Stimulated activated CD8-positive, alpha-beta memory T cell treated with anti-CD3 and anti-CD28 coated beads, Interleukin-4, amount 100 ng/mL, for 1 hour (primary cell): ENCODE results near the gene BABAM2.
"Not testable (repeated sequence)": the region's sequence is repeated elsewhere in the genome, so short reads cannot be mapped to it uniquely, and the experiment has no call there.

Source experiments
- DNase-seq, 2 donors: peaks; one replicate each; pipeline ENCODE4 v3.0.0-alpha.2; 2020; ENCODE audit warnings: low read depth in 2 of 2, low spot score in 1 of 2

Gene BABAM2

DNA sequence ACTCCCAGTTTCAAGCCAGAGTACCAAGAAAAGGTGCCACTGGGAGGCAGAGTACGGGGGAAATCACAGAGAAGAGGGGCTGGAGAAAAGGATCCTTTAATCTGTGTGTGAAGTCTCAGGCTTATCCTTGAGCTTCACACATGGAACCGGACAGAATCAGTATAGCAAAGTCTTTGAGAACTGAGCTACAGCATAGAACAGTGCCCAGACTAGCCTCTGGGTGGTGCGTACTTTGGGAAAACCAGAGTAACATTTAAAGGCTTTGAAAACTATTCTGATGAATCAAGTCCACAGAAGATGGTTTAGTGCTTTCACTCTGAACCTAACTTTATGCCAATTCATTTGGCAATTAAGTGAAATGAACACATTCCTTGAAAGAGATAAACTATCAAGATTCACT is 83.1 kb downstream of the BABAM2 start:
- DNase-seq, result no peak

DNA sequence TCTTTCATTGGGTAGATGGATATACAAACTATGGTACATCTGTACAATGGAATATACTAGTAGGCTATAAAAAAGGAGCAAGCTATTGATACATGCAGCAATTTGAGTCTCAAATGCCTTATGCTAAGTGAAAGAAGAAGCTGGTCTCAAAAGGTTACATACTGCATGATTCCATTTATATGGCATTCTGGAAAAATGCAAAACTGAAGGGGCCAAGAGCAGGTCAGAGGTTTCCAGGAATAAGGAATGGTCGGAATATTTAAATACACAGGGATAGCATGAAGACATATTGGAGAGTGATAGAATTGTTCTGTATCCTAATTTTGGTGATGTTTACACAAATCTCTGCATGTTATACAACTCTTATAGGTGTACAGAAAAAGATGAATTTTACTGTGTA is 85.8 kb downstream of the BABAM2 start:
- no peak for DNase-seq

DNA sequence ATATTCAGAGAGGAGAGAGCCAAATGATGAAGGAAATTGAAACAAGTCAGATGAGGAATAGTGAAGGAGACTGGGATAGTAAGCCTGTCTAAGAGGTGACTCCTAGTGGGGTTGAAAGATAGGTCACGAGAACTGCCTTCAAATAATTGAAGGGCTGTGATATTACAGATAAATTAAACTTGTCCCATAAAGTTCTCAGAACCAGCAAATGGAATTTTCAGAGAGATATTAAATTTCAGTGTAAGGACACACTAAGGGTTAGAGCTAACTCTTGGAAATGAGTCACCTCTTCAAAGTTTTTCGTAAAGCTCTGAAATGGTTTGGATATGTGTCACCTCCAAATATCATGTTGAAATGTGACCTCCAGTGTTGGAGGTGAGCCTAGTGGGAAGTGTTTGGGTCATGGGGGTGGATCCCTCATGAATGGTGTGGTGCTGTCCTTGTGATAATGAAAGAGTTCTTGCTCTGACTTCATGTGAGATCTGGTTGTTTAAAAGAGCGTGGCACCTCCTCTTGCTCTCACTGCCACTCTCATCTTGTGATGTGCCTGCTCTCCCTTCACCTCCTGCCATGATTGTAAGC is 87.3 kb downstream of the BABAM2 start:
- DNase-seq, result no peak

DNA sequence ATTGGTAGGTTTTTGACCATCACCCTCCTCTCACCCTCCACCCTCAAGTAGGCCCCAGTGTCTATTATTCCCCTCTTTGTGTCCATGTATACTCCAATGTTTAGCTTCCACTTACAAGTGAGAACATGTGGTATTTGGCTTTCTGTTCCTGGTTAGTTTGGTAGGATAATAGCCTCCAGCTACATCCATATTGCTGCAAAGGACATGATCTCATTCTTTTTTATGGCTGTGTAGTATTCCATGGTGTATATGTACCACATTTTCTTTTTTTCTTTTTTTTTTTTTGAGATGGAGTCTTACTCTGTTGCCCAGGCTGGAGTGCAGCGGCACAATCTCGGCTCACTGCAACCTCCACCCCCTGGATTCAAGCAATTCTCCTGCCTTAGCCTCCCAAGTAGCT is 88.2 kb downstream of the BABAM2 start:
- not testable (repeated sequence) for DNase-seq

DNA sequence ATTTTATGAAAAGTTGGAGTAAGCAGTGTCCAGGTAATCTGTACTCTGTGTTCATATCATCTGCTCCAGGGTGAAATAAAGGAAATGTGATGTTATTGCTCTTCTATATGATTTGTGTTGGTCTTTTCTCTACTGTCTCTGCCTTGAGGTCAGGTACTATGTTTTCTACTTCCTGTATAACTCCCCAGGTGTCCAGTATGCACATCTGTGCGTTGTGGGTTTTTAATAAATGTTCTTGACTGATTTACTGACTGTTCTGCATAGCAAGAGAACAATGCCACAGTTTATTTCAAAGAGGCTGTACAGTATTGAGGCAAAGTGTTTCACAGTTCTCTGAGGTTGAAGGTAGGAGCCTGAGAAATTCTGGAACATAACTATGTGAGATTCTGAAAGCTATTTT is 89.7 kb downstream of the BABAM2 start:
- DNase-seq, result no peak

DNA sequence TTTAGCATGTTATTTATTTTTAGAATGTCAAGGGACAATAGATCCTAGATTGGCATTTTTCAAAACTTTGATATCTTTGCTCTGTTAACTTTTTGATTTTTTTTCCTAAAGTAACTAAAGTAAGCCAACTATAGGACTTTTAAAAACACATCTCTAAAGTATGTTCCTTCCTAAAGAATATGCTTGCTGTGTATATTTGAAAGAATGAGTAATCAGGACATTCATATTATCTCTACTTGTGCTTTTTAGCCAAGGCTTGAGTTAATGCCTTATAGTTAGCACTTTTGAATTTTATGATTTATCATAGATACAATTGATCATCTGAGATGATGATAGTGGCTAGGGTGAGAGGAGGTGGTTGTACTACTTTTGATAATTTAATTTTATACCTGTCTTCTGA is 93.6 kb downstream of the BABAM2 start:
- DNase-seq, result no peak

DNA sequence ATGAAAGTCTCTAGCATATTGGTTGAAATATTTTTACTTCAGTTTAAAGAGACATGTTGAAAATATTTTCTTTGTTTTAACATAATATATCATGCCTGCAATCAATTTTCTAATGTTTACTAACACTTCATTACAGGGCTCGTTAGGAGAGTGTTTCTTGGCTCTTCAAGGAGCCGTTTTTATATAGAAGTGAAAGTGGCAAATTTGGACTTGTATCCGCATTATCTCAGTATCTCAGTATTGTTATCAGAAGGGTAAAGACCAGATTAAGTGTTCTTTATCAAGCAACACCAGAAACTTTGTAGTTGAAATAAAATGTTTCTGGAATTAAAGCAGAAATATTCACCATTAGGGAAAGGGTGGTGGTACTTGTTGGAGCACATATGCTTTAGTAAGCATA is 97.8 kb downstream of the BABAM2 start:
- no peak for DNase-seq

DNA sequence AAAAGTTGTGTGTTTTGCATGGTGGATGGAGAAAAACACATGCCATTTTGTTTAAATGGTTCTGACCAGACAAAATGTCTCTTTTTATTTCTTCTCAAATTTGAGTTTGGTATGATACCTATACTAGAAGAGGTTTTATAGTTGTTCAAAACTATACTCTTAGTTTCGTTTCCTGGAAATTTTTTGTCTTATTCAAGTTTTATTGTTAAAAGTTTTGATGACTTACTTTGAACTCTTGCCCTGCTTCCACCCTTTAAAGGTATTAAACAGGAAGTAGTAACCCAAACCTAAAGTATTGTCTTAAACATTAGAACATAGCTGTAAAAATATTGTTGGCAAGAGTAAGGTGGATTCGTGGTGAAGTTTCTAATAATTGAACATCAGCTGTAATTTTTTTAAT is 98.2 kb downstream of the BABAM2 start:
- DNase-seq, result no peak

DNA sequence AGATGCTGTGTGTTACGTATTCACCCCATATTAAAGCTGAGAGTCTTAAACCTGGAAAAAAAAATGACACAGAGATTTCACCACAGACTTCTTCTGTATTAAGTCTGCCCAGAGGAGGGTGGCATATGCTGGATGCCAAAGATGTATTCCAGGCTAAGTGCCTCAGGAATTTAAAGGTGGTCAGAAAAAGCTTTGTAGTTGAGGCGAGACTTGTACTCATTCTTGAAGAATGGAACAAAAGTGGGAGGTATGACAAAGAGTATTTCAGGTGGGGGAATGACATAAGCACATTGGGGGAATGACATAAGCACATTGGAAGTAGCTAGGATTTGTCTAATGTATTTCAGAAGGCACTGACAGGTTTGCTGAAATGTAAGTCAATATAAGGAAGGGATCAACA is 98.6 kb downstream of the BABAM2 start:
- DNase-seq, result no peak

DNA sequence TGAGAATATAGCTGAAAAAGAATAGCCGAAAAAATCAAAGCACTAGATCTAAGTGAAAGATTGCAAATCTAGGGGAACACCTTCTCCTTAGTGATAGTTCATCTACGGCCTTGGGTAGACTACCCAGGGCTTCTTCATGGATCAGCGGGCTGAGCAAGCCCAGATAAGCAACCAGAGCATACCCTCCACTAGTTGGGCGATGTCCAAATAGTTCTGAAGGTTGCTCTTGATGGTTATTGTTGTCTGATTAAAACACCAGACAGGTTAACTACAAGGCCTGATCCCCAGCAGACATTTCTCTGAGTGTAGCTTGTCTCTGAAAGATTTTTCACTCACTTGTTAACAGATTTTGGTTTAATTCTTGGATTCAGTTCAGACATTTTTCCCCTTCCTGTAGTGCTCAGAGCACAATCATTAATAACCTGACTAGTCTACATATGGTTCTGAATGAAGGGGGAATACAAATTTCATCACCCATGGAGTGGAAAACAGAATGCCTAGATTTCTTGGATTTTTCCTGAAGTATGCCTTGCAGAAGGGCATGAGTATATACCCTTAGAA is 99.6 kb downstream of the BABAM2 start:
- no peak for DNase-seq

DNA sequence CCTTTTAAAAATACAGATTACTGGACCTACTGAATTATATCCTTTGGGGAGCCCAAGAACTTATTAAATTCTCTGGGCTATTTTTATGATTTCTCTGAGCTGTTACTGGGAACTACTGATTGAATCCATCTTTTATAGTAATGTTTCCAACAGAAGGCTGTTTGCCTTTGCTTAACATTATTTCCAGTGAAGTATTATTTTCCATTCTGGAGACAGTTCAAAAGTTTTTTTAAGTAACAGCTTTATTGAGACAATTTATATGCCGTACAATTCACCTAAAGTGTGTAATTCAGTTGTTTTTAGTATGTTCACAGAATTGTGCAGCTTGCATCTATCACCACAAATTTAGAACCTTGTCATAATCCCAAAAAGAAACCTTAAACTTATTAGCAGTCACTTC is 100.6 kb downstream of the BABAM2 start:
- DNase-seq, result no peak

DNA sequence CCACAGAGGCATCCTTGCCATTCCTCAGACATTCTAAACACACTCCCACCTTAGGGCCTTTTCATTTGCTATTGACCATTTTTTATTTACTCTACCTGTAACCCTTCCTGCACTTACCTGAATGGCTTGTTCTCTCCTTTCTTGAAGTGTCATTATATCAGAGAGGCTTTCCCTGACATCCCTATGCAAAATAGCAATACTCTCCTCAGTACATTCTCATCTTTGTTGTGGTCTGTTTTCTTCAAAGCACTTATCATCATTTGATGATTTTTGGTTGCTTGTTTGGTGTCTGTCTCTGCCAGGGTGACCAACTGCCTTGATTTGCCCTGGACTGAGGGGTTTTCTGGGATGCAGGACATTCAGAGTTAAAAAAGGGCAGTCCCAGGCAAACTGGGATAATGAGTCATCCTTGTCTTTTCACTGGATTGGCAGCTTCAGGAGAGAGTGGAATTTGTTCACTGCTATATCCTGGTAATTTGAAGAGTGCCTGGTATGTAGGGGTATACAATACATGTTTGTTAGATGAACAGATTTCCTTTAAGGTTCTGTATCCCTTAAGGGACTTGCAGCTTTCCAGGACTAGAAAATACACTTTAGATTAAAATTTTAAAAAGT is 102.4 kb downstream of the BABAM2 start:
- no peak for DNase-seq

DNA sequence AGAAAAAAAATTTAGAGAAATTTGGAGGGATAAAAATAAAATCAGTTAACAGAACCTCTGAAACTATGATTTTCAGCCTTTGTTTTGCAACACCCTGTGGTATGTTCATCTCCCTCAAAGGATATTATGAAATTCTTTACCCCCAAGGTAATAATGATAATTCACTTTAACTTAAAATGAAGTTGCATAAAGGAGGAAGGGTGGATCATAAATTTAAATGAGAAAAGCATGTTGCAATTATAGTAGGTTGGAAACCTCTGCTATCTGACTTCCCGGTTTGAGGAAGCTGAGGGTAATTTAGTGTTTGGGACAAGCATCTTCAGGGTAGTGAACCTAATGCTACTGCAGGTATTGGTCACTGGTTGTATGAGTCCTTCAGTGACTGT is 102.9 kb downstream of the BABAM2 start:
- DNase-seq, result no peak

DNA sequence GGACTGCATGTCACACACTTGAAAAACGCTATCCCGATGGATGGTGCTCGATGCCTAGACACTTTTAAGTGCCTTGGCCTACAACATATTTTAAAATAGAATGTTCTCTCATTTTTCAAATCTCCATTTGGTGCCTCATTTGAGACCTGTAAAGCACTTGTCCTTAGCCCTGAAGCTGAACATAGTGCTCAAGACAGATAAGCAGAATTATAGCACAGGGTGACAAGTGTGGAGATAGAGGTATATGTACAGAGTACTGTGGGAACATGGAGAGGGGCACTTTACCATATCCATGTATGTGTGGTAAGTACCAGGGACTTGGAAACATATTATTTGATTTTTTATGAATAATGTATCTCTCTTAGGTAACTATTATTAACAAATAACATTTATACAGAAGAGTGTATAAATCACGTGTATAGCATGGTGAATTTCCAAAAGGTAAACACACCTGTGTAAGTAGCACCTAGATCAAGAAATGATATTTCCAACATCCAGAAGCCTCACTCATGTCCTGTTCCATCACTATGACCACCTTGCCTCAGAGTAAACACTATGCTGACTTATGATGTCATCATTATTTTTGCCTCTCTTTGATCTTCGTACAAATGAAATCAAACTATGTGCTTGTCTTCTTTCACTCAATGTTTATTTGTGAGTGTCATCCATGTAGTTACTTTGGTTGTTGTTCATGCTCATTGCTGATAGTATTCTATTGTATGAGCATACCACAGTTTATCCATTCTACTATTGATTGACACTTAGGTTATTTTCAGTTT is 103.6 kb downstream of the BABAM2 start:
- DNase-seq, result no peak

DNA sequence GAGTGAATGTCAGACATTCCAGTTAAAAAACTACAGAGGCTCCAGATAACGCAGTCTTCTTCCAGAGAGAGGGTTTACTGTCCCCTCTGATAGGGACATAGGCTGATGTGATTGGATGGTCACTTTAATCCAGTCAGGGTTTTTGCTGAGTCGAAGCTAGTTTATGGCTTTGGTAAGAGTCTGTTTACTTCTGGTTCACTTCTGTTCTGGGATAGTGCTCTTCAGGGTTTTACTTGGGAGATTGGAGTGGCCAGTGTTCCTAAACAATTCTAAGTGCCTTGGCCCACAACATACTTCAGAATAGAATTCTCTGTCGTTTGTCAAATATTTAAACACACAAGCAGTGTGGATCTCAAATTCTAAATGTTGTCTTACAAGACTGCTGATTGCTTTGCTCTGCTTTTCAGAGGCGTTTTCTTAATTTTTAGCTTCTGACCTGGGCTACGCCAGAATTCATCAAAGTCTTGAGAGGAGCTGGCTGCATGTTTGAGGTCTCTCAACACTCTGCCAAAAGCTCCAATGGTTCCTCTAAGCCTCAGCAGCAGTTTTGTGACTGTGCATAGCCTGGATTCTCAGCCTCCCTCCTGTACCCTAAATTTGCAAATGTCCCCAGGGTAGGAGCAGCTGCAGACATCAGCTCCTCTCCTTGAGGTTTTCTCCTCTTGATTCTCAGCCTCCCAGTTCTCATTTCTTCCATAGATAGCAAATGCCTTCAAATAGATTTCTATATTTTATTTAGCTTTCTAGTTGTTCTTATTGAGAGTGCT is 105.8 kb downstream of the BABAM2 start:
- DNase-seq, result no peak

DNA sequence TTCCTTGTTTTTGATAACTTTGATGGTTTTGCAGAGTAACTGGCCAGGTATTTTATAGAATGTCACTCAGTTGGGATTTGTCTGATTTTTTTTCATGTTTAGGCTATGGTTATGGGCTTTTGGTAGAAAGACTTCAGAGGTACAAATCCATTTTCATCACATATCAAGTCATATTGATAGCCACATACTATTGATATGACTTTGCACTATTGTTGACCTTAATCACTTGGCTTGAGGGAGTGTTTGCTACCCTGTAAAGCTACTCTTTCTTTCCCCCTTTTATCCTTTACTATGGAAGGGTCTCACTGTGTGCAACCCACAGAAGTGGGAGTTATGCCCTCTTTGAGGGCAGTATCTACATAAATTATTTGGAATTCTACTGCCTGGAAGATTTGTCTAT is 109.8 kb downstream of the BABAM2 start:
- no peak for DNase-seq

DNA sequence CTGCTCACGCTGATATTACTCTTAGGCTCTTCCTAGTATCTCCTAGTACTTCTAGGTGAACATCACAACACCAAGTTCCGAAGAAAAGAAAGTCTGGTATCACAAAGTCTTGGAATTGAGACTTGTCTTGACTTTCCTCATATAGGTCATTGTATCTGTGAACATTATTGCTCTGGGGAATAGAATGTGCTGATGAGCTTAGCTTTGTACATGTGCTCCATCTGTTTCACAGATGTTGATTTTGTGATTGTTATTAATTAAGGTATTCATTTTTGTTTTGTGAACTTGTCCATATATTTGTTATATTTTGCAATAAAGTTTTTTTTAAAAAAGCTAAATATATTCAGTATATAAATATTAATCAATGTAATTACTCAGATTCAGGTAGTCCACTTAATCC is 111.7 kb downstream of the BABAM2 start:
- DNase-seq, result no peak

DNA sequence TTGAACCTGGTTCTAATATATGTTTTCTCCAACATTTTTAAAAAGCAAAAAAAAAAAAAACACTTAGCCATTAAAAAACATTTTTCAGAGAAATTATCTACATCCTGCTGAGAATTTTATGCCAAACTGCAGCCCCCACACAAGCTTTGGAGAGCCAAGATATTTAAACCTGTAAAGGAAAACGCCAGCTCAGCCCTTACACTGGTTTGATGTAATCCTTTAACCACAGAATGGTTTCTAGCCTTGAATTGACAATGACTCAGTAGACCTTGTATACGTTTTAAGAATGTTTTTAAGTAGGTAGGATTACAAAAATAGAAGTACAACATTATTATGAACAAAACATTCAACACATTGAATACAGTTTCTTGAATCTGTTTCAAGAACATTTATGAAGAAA is 113.6 kb downstream of the BABAM2 start:
- DNase-seq, result no peak

DNA sequence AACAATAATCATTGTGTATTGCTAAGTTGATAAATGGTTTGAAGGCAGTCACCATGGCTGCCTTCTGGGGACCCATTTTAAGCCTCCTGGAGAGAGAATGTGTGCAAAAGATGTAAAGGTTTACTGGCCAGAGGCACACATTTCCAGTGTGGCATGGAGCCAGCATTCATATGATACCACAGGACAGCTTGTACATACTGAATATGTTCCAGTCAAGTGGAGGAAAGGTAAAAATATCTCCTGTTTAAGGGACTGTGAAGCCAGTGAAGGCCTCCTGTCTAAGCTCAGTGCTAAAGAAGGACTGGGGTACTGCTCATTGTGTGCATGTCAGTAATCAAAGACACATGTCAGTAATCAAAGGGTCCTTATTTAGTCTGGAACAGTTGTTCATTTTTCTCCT is 119.2 kb downstream of the BABAM2 start:
- DNase-seq, result no peak

DNA sequence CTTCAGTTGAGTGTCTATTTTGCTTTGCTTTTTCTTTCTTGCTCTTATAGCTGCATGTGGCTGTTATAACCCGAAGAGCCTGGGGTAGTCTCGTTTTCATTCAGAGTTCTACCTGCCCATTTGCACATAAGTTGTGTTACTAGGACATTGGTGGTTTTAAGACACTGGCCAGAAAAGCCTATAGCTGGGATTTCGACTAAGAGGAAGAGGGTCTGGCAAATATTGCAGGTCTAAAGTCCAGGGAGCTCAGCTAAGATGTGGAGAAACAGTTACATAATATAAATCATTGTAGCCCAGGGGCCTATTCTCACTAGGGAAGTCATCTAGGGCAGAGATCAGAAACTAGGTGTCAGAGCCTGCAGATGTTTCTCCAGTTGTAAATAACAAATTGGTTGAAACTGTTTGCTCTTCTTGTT is 120.8 kb downstream of the BABAM2 start:
- no peak for DNase-seq

DNA sequence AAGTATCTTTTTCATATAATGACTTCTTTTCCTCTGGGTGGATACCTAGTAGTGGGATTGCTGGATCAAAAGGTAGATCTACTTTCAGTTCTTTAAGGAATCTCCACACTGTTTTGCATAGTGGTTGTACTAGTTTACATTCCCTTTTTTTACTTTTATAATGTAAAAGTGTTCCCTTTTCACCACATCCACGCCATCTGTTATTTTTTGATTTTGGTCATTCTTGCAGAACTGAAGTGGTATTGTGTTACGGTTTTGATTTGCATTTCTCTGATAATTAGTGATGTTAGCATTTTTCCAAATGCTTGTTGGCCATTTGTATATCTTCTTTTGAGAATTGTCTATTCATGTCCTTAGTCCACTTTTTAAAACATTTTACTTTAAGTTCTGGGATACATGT is 127.9 kb downstream of the BABAM2 start:
- DNase-seq, result not testable (repeated sequence)

DNA sequence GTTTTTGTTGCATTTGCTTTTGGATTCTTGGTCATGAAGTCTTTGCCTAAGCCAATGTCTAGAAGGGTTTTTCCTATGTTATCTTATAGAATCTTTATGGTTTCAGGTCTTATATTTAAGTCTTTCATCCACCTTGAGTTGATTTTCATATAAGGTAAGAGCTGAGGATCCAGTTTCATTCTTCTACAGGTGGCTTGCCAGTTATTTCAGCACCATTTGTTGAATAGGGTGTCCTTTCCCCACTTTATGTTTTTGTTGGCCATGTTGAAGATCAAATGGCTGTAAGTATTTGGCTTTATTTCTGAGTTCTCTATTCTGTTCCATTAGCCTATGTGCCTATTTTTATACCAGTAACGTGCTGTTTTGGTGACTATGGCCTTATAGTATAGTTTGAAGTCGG is 129.0 kb downstream of the BABAM2 start:
- not testable (repeated sequence) for DNase-seq
